ENCODE measurements around the gene DAPK3.
A peak's percentile ranks its signal among the peaks of the same experiment; 100 is the strongest.
"Not testable (repeated sequence)": the region's sequence is repeated elsewhere in the genome, so short reads cannot be mapped to it uniquely, and the experiment has no call there.

DAPK3 gene

DNA sequence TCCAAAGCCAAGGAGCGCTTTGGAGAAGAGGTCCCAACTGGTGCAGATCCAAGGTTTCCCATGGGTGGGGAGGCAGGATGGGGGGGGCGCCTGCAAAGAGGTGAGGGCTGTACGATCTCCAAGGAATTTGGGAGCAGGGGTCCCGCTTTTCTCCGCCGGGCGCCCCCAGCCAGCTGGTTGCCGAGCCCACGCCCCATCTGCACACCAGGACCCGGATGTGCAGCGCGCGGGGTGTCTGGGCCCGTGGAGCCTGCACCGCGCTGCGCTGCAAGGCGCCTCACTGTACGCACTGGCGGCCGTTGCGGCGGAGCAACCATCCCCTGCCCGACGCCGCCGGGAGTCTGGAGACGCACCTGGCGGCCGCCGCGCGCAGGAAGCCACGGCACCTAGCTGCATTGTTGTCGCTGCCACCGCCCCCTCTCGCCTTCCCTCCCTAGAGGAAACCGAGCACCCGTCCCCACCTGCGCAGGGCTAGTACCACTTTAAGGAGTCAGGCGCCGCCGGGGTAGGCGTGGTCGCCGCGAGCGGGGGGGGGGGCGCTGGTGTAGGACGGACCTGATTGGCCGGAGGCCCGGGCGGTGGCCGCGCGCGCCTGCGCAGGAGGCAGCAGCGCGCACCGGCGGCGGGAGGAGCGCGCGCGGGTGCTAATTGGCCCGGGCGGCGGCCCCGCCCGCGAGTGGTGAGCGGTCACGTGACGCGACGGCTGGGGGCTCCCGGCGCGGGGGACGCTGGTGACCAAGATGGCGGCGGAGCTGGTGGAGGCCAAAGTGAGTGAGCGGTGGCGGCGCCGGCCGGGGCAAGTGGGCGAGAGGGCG is 36.3 kb upstream of the DAPK3 start, which contains the start of gene PIAS4:
PIAS4 (plus strand) TSS at position 716 of the 815 bp plus-strand sequence; CDS start at position 741, 25 bp downstream.
- Mint-ChIP-seq H3K36me3 (ENCODE audit: low read depth) (peaks cover under 1% of the 10 kb centered on the region), H3K9me3 (no peaks in the 10 kb centered on the region), H3K4me1 (peaks cover 33% of the 10 kb centered on the region), H3K27ac (peak within 1 kb of the TSS; percentile 94), H3K4me3 (peak within 1 kb of the TSS; percentile 99), H3K27me3 (ENCODE audit: low read depth, poor library complexity) (peaks cover 3% of the 10 kb centered on the region)
- TF ChIP-seq, protein P1, sequence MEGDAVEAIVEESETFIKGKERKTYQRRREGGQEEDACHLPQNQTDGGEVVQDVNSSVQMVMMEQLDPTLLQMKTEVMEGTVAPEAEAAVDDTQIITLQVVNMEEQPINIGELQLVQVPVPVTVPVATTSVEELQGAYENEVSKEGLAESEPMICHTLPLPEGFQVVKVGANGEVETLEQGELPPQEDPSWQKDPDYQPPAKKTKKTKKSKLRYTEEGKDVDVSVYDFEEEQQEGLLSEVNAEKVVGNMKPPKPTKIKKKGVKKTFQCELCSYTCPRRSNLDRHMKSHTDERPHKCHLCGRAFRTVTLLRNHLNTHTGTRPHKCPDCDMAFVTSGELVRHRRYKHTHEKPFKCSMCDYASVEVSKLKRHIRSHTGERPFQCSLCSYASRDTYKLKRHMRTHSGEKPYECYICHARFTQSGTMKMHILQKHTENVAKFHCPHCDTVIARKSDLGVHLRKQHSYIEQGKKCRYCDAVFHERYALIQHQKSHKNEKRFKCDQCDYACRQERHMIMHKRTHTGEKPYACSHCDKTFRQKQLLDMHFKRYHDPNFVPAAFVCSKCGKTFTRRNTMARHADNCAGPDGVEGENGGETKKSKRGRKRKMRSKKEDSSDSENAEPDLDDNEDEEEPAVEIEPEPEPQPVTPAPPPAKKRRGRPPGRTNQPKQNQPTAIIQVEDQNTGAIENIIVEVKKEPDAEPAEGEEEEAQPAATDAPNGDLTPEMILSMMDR (IDR thresholded peaks at IDR 0.05): no peak
- peak; percentile 95 for DNase-seq

DNA sequence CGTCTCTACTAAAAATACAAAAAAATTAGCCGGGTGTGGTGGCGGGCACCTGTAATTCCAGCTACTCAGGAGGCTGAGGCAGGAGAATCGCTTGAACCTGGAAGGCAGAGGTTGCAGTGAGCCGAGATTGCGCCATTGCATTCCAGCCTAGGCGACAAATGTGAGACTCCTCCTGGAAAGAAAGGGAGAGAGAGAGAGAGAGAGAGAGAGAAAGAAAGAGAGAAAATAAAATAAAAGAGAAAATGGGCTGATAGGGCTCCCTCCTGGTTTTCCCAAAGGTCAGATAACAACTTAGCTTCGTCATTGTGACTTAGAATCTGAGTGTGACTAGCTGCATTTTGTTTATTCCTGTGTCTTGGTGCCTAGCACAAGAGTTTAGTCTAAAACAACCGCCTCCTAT is 34.5 kb upstream of the DAPK3 start:
- not testable (repeated sequence) for H3K27me3 Mint-ChIP-seq (ENCODE audit: low read depth, poor library complexity); H3K36me3 Mint-ChIP-seq (ENCODE audit: low read depth); H3K27ac Mint-ChIP-seq; H3K9me3 Mint-ChIP-seq; DNase-seq
- Mint-ChIP-seq H3K4me3 (peak overlapping the region; percentile 74), H3K4me1 (peaks cover 21% of the 10 kb centered on the region)

DNA sequence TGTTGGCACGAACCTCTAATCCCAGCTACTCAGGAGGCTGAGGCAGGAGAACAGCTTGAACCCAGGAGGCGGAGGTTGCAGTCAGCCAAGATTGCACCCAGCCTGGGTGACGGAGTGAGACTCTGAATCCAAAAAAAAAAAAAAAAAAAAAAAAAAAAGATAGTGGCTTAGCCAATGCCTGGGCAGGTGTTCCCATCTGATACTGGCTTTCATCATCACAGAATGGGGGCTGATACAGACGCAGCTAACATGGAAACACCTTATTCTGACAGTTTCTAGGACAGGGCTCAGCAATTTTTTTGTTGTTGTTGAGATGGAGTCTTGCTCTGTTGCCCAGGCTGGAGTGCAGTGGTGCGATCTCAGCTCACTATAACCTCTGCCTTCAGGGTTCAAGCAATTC is 29.9 kb upstream of the DAPK3 start:
- not testable (repeated sequence) for H3K9me3 Mint-ChIP-seq; DNase-seq; H3K27ac Mint-ChIP-seq; H3K4me3 Mint-ChIP-seq; H3K4me1 Mint-ChIP-seq; H3K36me3 Mint-ChIP-seq (ENCODE audit: low read depth); H3K27me3 Mint-ChIP-seq (ENCODE audit: low read depth, poor library complexity)

DNA sequence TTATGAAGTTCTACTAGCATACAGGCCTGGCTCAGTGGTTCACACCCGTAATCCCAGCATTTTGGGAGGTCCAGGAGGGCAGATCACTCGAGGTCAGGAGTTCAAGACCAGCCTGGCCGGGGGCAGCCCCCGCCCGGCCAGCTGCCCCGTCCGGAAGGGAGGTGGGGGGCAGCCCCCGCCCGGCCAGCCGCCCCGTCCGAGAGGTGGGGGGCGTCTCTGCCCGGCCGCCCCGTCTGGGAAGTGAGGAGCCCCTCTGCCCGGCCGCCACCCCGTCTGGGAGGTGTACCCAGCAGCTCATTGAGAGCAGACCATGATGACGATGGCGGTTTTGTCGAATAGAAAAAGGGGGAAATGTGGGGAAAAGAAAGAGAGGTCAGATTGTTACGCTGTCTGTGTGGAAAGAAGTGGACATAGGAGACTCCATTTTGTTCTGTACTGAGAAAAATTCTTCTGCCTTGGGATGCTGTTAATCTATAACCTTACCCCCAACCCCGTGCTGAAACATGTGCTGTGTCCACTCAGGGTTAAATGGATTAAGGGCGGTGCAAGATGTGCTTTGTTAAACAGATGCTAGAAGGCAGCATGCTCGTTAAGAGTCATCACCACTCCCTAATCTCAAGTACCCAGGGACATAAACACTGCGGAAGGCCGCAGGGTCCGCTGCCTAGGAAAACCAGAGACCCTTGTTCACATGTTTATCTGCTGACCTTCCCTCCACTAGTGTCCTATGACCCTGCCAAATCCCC is 27.9 kb upstream of the DAPK3 start:
- not testable (repeated sequence) for H3K27me3 Mint-ChIP-seq (ENCODE audit: low read depth, poor library complexity); DNase-seq; H3K4me1 Mint-ChIP-seq; H3K27ac Mint-ChIP-seq; H3K36me3 Mint-ChIP-seq (ENCODE audit: low read depth); H3K9me3 Mint-ChIP-seq; H3K4me3 Mint-ChIP-seq

DNA sequence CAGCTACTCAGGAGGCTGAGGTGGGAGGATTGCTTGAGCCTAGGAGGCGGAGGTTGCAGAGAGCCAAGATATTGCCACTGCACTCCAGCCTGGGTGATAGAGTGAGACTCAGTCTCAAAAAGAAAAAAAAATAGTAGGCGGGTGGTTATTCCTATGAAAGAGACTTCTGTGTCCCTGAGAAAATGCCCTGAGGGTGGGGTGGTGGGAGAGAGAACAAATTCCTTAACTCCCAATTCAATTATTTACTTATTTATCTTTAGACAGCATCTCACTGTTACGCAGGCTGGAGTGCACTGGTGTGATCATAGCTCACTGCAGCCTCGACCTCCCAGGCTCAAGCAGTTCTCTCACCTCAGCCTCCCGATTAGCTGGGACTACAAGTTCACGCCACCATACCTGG is 24.7 kb upstream of the DAPK3 start:
- Mint-ChIP-seq H3K4me3 (no peak overlapping the region), H3K27me3 (ENCODE audit: low read depth, poor library complexity) (peaks cover 17% of the 10 kb centered on the region), H3K27ac (no peak overlapping the region), H3K36me3 (ENCODE audit: low read depth) (no peaks in the 10 kb centered on the region), H3K4me1 (no peaks in the 10 kb centered on the region), H3K9me3 (peaks cover 9% of the 10 kb centered on the region)
- TF ChIP-seq, protein P1 (IDR thresholded peaks at IDR 0.05): no peak
- no peak for DNase-seq

DNA sequence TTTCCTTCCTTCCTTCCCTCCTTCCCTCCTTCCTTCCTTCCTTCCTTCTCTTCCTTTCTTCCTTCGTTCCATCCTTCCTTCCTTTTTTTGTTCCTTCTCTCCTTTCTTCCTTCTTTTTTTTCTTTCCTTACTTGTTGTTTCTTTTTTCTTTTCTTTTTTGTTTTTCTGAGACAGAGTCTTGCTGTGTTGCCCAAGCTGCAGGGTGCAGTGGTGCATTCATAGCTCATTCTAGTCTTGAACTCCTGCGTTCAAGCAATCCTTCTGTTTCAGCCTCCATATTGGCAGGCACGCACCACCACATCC is 19.9 kb upstream of the DAPK3 start:
- no peak for DNase-seq
- Mint-ChIP-seq H3K4me1 (peaks cover 21% of the 10 kb centered on the region), H3K9me3 (peaks cover 6% of the 10 kb centered on the region), H3K27ac (no peak overlapping the region), H3K27me3 (ENCODE audit: low read depth, poor library complexity) (peaks cover 35% of the 10 kb centered on the region), H3K4me3 (peak overlapping the region; percentile 49), H3K36me3 (ENCODE audit: low read depth) (no peaks in the 10 kb centered on the region)
- TF ChIP-seq, protein P1 (IDR thresholded peaks at IDR 0.05): no peak

DNA sequence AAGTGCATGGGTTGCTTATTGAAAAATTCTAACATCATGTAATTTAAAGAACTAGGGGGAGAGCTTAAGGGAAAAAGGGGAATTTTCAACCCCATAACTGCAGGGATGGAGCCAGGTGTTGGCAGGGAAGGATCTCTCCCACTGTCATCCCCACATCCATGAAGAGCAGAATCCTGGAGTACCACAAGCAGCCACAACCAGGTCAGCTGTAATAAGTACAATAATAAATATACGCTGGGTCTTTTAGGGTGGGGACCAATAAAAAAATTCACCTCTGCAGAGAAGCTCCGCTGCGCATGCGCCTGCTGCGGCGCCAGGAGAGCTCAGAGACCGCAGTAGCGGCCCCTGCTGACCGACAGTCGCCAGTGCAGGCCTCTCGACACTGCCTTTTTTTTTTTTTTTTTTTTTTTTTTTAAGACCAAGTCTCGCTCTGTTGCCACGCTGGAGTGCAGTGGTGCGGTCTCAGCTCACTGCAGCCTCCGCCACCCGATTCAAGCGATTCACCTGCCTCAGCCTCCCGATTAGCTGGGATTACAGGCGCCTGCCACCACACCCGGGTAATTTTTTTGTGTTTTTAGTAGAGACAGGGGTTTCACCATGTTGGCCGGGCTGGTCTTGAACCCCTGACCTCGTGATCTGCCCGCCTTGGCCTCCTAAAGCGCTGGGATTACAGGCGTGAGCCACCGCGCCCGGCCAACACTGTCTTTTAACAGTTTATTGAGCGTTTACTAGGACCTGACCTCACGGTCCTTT is 16.9 kb upstream of the DAPK3 start:
- peaks cover 44% of the 10 kb centered on the region for H3K4me1 Mint-ChIP-seq
- no peak overlapping the region for H3K27ac Mint-ChIP-seq
- peak; percentile 88 for DNase-seq
- H3K9me3 Mint-ChIP-seq: peaks cover 6% of the 10 kb centered on the region
- TF ChIP-seq, protein P1 (IDR thresholded peaks at IDR 0.05): peak; percentile 93
- H3K4me3 Mint-ChIP-seq: peak overlapping the region; percentile 64
- H3K27me3 Mint-ChIP-seq (ENCODE audit: low read depth, poor library complexity): peaks cover 32% of the 10 kb centered on the region
- peaks cover 15% of the 10 kb centered on the region for H3K36me3 Mint-ChIP-seq (ENCODE audit: low read depth)
